ENCODE measurements around the gene OR6B2.

GRCh38 chr2:240070907-240071306 is 40.7 kb upstream of the OR6B2 start:
- TF ChIP-seq CTCF (IDR thresholded peaks at IDR 0.05), result no peak
- TF ChIP-seq POLR2A (IDR thresholded peaks at IDR 0.05), result no peak

Data from esophagus squamous epithelium (tissue), 4 donors.